Caki2 (cell line): ENCODE measurements around the gene SMIM23. TPM values are rescaled to one million over a fixed set of nuclear protein-coding genes. Genes with fewer than 3 reads are reported as not detected.

ENCODE experiments used
- DNase-seq: peaks from one replicate; pipeline ENCODE4 v3.0.0-alpha.2; 2015; ENCODE audit warnings: low read depth
- in situ Hi-C: cut with HindIII; loops from 2 replicates; pipeline ENCODE4 v1.10.0; 2016; ENCODE audit warnings: low sequenced_read_pairs, low pct_unique_long_range_greater_than_20kb, mixed read lengths
- total RNA-seq: library from RNA; depleted of rRNA; stranded (reverse); fragments of >200 nt; shearing (Covaris generic); gene quantifications from 2 replicates; pipeline ENCODE4 v1.2.3, GENCODE V29; 2014; ENCODE audit warnings: low replicate concordance; rRNA removed

SMIM23 gene
- total RNA-seq, 1 experiment from 2014 or later = not detected

- in situ Hi-C loops = no loop called here
- DNase-seq = no peak
Measured at GRCh38 chr5:171840066-171840465, 54.4 kb downstream of the SMIM23 start.

Other genes starting within 250 kb of the SMIM23 start
- gene FBXW11, start 220.8 kb downstream of the SMIM23 start, total RNA-seq = 51.2 and 53.5 TPM in 2 replicates